Smooth muscle cell (in vitro differentiated cells): ENCODE measurements around the gene PIK3R2. TPM values are rescaled to one million over a fixed set of nuclear protein-coding genes. Genes with fewer than 3 reads are reported as not detected.

Experiments
- DNase-seq: peaks from one replicate; lab custom pipeline; 2025; ENCODE audit not compliant: unreplicated experiment; lab: John Stamatoyannopoulos, UW
- H2AFZ ChIP-seq: fragments of 200-600 bp; sonication (generic); 2 replicates; pipeline ENCODE4 v1.6.0; 2016; ENCODE audit warnings: antibody characterized with exemption, low read depth, mild to moderate bottlenecking
- H3F3A ChIP-seq: fragments of 200-600 bp; sonication (generic); 2 replicates; pipeline ENCODE4 v1.6.0; 2017; ENCODE audit warnings: antibody characterized with exemption, low read depth
- H3K27ac ChIP-seq: fragments of 200-600 bp; sonication (generic); 2 replicates; pipeline ENCODE4 v1.5.1; 2016; ENCODE audit warnings: low read depth, mild to moderate bottlenecking
- H3K27me3 ChIP-seq: fragments of 200-600 bp; sonication (generic); 2 replicates; pipeline ENCODE4 v1.6.1; 2016; ENCODE audit warnings: low read depth, mild to moderate bottlenecking
- H3K36me3 ChIP-seq: fragments of 200-600 bp; sonication (generic); 2 replicates; pipeline ENCODE4 v1.5.1; 2016; ENCODE audit warnings: low read depth
- H3K4me1 ChIP-seq: fragments of 200-600 bp; sonication (generic); 2 replicates; pipeline ENCODE4 v1.5.1; 2016; ENCODE audit warnings: low read depth
- H3K4me2 ChIP-seq: fragments of 200-600 bp; sonication (generic); 2 replicates; pipeline ENCODE4 v1.6.0; 2016; ENCODE audit warnings: mild to moderate bottlenecking
- H3K4me3 ChIP-seq: fragments of 200-600 bp; sonication (generic); 2 replicates; pipeline ENCODE4 v1.5.1; 2016; ENCODE audit warnings: mild to moderate bottlenecking
- H3K79me2 ChIP-seq: fragments of 200-600 bp; sonication (generic); 2 replicates; pipeline ENCODE4 v1.6.0; 2016; ENCODE audit warnings: low read depth, mild to moderate bottlenecking
- H3K9ac ChIP-seq: fragments of 200-600 bp; sonication (generic); 2 replicates; pipeline ENCODE4 v1.6.0; 2016; ENCODE audit warnings: low read depth
- H3K9me3 ChIP-seq: fragments of 200-600 bp; sonication (generic); replicated peaks from 2 replicates; pipeline ENCODE4 v1.5.1; 2016; ENCODE audit warnings: low read depth
- H4K20me1 ChIP-seq: fragments of 200-600 bp; sonication (generic); 2 replicates; pipeline ENCODE4 v1.6.0; 2016; ENCODE audit warnings: low read depth
- WGBS: methylation state at CpG from one replicate; pipeline ENCODE4 v1.1.7; 2016; ENCODE audit warnings: low lambda C conversion rate; 5-methylcytosine and 5-hydroxymethylcytosine counted together
- polyA plus RNA-seq: library from polyadenylated mRNA; unstranded; fragments of >200 nt; fragmentation: Nextera tagmentation; extraction: Ambion mirVana; gene quantifications from 2 replicates; pipeline ENCODE4 v1.2.1, GENCODE V29; 2016
- total RNA-seq: library from RNA; depleted of rRNA; stranded (reverse); fragments of >200 nt; gene quantifications from 2 replicates; pipeline ENCODE4 v1.2.3, GENCODE V29; 2014
- TF ChIP-seq, protein P1 (sequence below): fragments of 200-600 bp; sonication (generic); IDR thresholded peaks from 2 replicates; pipeline ENCODE4 v1.5.1; 2017; ENCODE audit warnings: borderline replicate concordance, mild to moderate bottlenecking, antibody characterized with exemption; ENCODE audit not compliant: insufficient read depth, poor library complexity, severe bottlenecking

Gene PIK3R2
- total and polyA plus RNA-seq, 2 experiments from 2014 or later: 22.9 to 50.1 TPM

DNA sequence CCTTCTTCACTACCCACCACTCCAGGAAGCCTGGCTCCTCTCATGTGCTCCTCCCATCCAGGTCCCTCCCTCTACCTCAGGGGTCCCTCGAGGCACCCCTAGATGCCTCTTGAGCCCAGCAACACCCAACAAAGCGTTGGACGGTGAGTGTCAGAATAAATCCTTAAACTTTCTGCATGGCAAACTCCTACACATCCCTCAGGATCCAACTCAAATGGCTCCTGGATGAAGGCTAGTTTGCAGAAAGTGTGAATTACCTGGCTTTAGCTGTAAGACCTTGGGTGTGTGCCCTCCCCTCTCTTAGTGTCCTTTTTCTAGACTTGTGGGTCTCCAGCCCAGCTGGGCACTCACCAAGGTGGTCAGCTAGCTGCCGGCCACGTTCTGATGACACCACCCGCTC is 45.4 kb downstream of the PIK3R2 start:
- H3K79me2 ChIP-seq: no peaks in the 10 kb centered on the region
- no peak overlapping the region for H3K27ac ChIP-seq
- H3K36me3 ChIP-seq: no peaks in the 10 kb centered on the region
- no peak for DNase-seq
- no peak overlapping the region for H3K9ac ChIP-seq
- no peak overlapping the region for H3K4me2 ChIP-seq
- TF ChIP-seq, protein P1, sequence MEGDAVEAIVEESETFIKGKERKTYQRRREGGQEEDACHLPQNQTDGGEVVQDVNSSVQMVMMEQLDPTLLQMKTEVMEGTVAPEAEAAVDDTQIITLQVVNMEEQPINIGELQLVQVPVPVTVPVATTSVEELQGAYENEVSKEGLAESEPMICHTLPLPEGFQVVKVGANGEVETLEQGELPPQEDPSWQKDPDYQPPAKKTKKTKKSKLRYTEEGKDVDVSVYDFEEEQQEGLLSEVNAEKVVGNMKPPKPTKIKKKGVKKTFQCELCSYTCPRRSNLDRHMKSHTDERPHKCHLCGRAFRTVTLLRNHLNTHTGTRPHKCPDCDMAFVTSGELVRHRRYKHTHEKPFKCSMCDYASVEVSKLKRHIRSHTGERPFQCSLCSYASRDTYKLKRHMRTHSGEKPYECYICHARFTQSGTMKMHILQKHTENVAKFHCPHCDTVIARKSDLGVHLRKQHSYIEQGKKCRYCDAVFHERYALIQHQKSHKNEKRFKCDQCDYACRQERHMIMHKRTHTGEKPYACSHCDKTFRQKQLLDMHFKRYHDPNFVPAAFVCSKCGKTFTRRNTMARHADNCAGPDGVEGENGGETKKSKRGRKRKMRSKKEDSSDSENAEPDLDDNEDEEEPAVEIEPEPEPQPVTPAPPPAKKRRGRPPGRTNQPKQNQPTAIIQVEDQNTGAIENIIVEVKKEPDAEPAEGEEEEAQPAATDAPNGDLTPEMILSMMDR: no peak
- H3K4me1 ChIP-seq: peaks cover 14% of the 10 kb centered on the region
- no peak overlapping the region for H2AFZ ChIP-seq
- H3F3A ChIP-seq: no peaks in the 10 kb centered on the region
- no peaks in the 10 kb centered on the region for H3K9me3 ChIP-seq
- WGBS: 95% methylated on average over 6 of the region's 6 CpGs
- H3K4me3 ChIP-seq: no peak overlapping the region
- H3K27me3 ChIP-seq: no peaks in the 10 kb centered on the region
- H4K20me1 ChIP-seq: peaks cover 17% of the 10 kb centered on the region

DNA sequence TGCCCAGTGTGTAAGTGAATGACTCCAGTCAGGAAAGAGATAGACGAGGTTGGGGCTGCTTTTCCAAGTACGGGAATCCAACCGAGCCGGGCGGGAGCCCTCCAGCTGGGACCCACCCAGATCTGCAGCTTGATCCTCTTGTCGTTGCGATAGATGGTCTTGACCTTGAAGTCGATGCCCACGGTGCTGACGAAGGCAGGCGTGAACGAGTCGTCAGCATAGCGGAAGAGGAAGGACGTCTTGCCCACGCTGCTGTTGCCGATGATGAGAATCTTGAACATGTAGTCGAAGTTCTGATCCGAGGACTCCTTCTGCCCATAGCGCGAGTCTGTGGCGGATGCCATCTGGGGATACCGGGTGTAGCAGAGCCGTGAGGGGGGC is 49.4 kb downstream of the PIK3R2 start:
- Histone ChIP-seq H3K9me3 (no peaks in the 10 kb centered on the region), H3K79me2 (no peaks in the 10 kb centered on the region), H3K9ac (no peak overlapping the region), H2AFZ (no peak overlapping the region), H3K4me3 (no peak overlapping the region), H3K4me1 (peaks cover 18% of the 10 kb centered on the region), H3K36me3 (no peaks in the 10 kb centered on the region), H3K27me3 (no peaks in the 10 kb centered on the region), H4K20me1 (peaks cover 18% of the 10 kb centered on the region), H3K4me2 (no peak overlapping the region), H3K27ac (no peak overlapping the region), H3F3A (peaks cover 7% of the 10 kb centered on the region)
- TF ChIP-seq, protein P1: no peak
- no peak for DNase-seq
- 93% methylated on average over 24 of the region's 24 CpGs for WGBS

DNA sequence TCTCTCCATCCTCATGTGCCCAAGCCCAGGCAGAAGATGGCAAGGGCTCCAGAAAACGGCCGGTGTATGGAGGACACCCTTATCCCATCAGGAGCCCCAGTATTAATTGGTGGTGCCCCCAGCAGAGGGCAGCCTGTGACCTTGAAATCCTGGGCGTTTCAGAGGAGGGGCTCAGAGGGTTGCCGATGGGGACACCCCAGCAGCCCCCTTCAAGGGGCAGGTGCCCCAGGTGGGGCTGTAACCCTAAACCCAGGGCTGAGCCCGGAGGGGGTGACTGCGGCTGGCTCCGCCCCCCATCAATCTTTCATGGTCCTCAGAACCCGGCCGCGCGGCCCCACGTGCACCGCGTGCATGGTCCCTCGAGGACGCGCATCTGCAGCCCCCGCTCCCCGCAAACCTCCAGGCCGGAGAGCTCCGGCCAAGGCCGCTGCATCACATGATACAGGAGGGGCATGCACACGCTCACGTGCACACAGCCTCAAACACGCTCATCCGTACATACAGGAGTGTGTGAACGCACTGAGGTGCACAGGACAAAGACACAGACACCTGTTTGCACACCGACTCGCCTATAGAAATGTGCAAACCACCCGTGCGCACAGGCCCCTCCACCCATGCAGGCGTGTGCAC is 49.9 kb downstream of the PIK3R2 start:
- TF ChIP-seq, protein P1: peak; percentile 13
- Histone ChIP-seq H3K4me1 (peaks cover 18% of the 10 kb centered on the region), H3K9me3 (no peaks in the 10 kb centered on the region), H2AFZ (no peak overlapping the region), H3K9ac (no peak overlapping the region), H4K20me1 (peaks cover 18% of the 10 kb centered on the region), H3F3A (peaks cover 7% of the 10 kb centered on the region), H3K36me3 (no peaks in the 10 kb centered on the region), H3K27me3 (no peaks in the 10 kb centered on the region), H3K4me2 (peak overlapping the region; percentile 85), H3K79me2 (no peaks in the 10 kb centered on the region), H3K4me3 (peak overlapping the region; percentile 65), H3K27ac (no peak overlapping the region)
- DNase-seq: no peak
- WGBS: 41% methylated on average over 32 of the region's 32 CpGs

DNA sequence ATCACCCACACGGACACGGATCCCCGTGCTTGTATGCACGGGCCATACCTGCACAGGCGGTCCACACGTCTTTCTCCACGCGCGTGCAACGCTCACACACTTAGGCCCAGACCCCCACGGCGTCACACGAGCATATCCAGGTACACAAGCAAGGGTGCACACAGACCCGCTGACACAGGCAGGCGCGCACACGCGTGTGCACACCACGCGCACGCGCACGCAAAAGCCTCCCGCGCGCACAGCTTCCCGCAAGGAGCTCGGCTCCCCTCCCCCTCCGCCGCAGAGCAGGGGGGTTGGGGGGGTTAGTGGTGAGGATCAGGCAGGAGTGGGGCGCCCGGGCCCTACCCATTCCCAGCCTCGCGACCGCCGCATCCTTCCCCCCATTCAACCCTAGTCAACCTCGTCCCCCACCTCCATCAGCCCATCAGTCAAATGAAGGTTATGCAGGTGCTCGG is 50.5 kb downstream of the PIK3R2 start:
- Histone ChIP-seq H3K27me3 (no peaks in the 10 kb centered on the region), H3K79me2 (no peaks in the 10 kb centered on the region), H3K4me3 (peak overlapping the region; percentile 65), H3K9me3 (no peaks in the 10 kb centered on the region), H3K4me1 (peaks cover 18% of the 10 kb centered on the region), H2AFZ (no peak overlapping the region), H3F3A (peaks cover 7% of the 10 kb centered on the region), H3K27ac (no peak overlapping the region), H3K9ac (no peak overlapping the region), H3K4me2 (peak overlapping the region; percentile 85), H3K36me3 (no peaks in the 10 kb centered on the region), H4K20me1 (peaks cover 18% of the 10 kb centered on the region)
- DNase-seq: no peak
- TF ChIP-seq, protein P1: no peak
- WGBS: 10% methylated on average over 20 of the region's 38 CpGs
